CD14-positive monocyte (primary cell): ENCODE data around the gene WHAMM. TPM values are rescaled to one million over a fixed set of nuclear protein-coding genes. Genes with fewer than 3 reads are reported as not detected.

Experiments
- DNase-seq, 3 donors: peaks; one replicate each; pipeline ENCODE4 v3.0.0-alpha.2; 2011 to 2022
- H2AFZ ChIP-seq: 2 replicates; pipeline ENCODE4 v1.6.0; 2012; ENCODE audit warnings: mild to moderate bottlenecking, low read depth, low read length, inconsistent platforms; ENCODE audit not compliant: insufficient read depth, poor library complexity, severe bottlenecking
- H3K27ac ChIP-seq, 2 donors: 1 replicate in 1 of 2; 2 replicates in 1 of 2; pipeline ENCODE4 v1.5.1; 2012 to 2013; ENCODE audit warnings: low read length in 2 of 2, control low read depth in 1 of 2, inconsistent platforms in 1 of 2, low read depth in 1 of 2, mild to moderate bottlenecking in 1 of 2
- H3K27me3 ChIP-seq, 2 donors: one replicate each; pipeline versions ENCODE4 v1.6.0 to v1.6.1; 2011 to 2013; ENCODE audit warnings: low read length in 2 of 2; ENCODE audit not compliant: control insufficient read depth in 2 of 2, insufficient read depth in 2 of 2
- H3K36me3 ChIP-seq, 2 donors: replicated peaks in 1 of 2; 1 replicate in 1 of 2; 2 replicates in 1 of 2; pipeline versions ENCODE4 v1.5.1 to v1.6.1; 2012 to 2013; ENCODE audit warnings: low read length in 2 of 2, control low read depth in 1 of 2, inconsistent platforms in 1 of 2, mild to moderate bottlenecking in 1 of 2; ENCODE audit not compliant: insufficient read depth in 2 of 2, control insufficient read depth in 1 of 2
- H3K4me1 ChIP-seq, 2 donors: 1 replicate in 1 of 2; 2 replicates in 1 of 2; pipeline versions ENCODE4 v1.5.1 to v1.6.1; 2012 to 2013; ENCODE audit warnings: low read length in 2 of 2, control low read depth in 1 of 2, inconsistent platforms in 1 of 2, mild to moderate bottlenecking in 1 of 2, moderate library complexity in 1 of 2; ENCODE audit not compliant: insufficient read depth in 2 of 2, control insufficient read depth in 1 of 2
- H3K4me2 ChIP-seq: replicated peaks from 2 replicates; pipeline ENCODE3; 2012; ENCODE audit warnings: low read length, moderate library complexity, mild to moderate bottlenecking; ENCODE audit not compliant: poor library complexity, severe bottlenecking; ENCODE audit errors: extremely low read depth
- H3K4me3 ChIP-seq, 3 experiments: fragments of 200-600 bp in 1 of 3; sonication (generic) in 1 of 3; replicated peaks in 1 of 3; 1 replicate in 2 of 3; 2 replicates in 1 of 3; pipeline ENCODE4 v1.5.1; 2011 to 2013; ENCODE audit warnings: low read length in 3 of 3, mild to moderate bottlenecking in 3 of 3, control low read depth in 2 of 3, low read depth in 2 of 3, inconsistent platforms in 1 of 3, moderate library complexity in 1 of 3
- H3K79me2 ChIP-seq: 2 replicates; pipeline ENCODE4 v1.6.0; 2012; ENCODE audit warnings: mild to moderate bottlenecking, control low read depth, inconsistent platforms, low read length, moderate library complexity; ENCODE audit not compliant: insufficient read depth
- H3K9ac ChIP-seq: 2 replicates; pipeline ENCODE4 v1.6.0; 2017; ENCODE audit warnings: low read length, mild to moderate bottlenecking; ENCODE audit not compliant: insufficient read depth, poor library complexity, severe bottlenecking
- H3K9me3 ChIP-seq, 2 donors: replicated peaks in 1 of 2; 1 replicate in 1 of 2; 2 replicates in 1 of 2; pipeline versions ENCODE4 v1.5.1 to v1.6.1; 2012 to 2013; ENCODE audit warnings: low read length in 2 of 2, control low read depth in 1 of 2; ENCODE audit not compliant: control insufficient read depth in 1 of 2, insufficient read depth in 1 of 2
- H4K20me1 ChIP-seq: 2 replicates; pipeline ENCODE4 v1.6.0; 2012; ENCODE audit warnings: mild to moderate bottlenecking, low read length, control low read depth, moderate library complexity; ENCODE audit not compliant: insufficient read depth
- H3K27ac Mint-ChIP-seq, 7 donors: one replicate each; pipeline ENCODE4 v1.8.0; 2020; ENCODE audit warnings: mild to moderate bottlenecking in 7 of 7, mixed read lengths in 7 of 7, moderate library complexity in 6 of 7, inconsistent platforms in 2 of 7
- H3K27me3 Mint-ChIP-seq, 3 donors: one replicate each; pipeline ENCODE4 v1.8.0; 2021 to 2022; ENCODE audit warnings: low read depth in 3 of 3, mild to moderate bottlenecking in 3 of 3, mixed read lengths in 3 of 3, moderate library complexity in 3 of 3, inconsistent platforms in 1 of 3
- H3K36me3 Mint-ChIP-seq, 2 donors: one replicate each; pipeline ENCODE4 v1.8.0; 2020; ENCODE audit warnings: mixed read lengths in 2 of 2, inconsistent platforms in 1 of 2, mild to moderate bottlenecking in 1 of 2
- H3K4me1 Mint-ChIP-seq: one replicate; pipeline ENCODE4 v1.8.0; 2020; ENCODE audit warnings: mild to moderate bottlenecking, mixed read lengths
- H3K4me3 Mint-ChIP-seq, 2 donors: one replicate each; pipeline ENCODE4 v1.8.0; 2020; ENCODE audit warnings: mild to moderate bottlenecking in 2 of 2, mixed read lengths in 2 of 2, moderate library complexity in 1 of 2
- H3K9me3 Mint-ChIP-seq, 7 donors: one replicate each; pipeline ENCODE4 v1.8.0; 2020 to 2022; ENCODE audit warnings: mixed read lengths in 7 of 7, mild to moderate bottlenecking in 6 of 7, moderate library complexity in 6 of 7, inconsistent platforms in 2 of 7
- WGBS: methylation state at CpG from one replicate; pipeline ENCODE4 v1.1.5; 2013; ENCODE audit warnings: missing lambda C conversion rate; ENCODE audit not compliant: insufficient coverage; 5-methylcytosine and 5-hydroxymethylcytosine counted together
- intact Hi-C, 2 donors: fragments of 100-400 bp; cut with micrococcal nuclease; formaldehyde crosslinking; loops; one replicate each; pipeline versions ENCODE4 v1.15.0 to v1.15.1; 2023
- polyA minus RNA-seq: library from RNA; depleted of rRNA, polyadenylated mRNA; stranded (reverse); fragments of >200 nt; gene quantifications from 2 replicates; pipeline ENCODE4 v1.2.3, GENCODE V29; 2012
- polyA plus RNA-seq, 3 donors: library from polyadenylated mRNA; depleted of rRNA in 1 of 3; unstranded in 2 of 3; stranded (reverse) in 1 of 3; fragments of 300-500 nt in 2 of 3; fragments of >200 nt in 1 of 3; fragmentation: Illumina TruSeq in 2 of 3; gene quantifications; 1 replicate in 2 of 3; 2 replicates in 1 of 3; pipeline ENCODE4 v1.2.3, GENCODE V29; 2012 to 2021
- total RNA-seq, 12 experiments: library from RNA in 1 of 12; stranded (reverse) in 1 of 12; fragments of 120-200 nt in 1 of 12; gene quantifications; one replicate each; pipeline ENCODE4 v1.2.4 and lab custom pipeline; 2013 to 2026; ENCODE audit warnings: mixed read lengths in 6 of 12, inconsistent platforms in 1 of 12
- TF ChIP-seq, protein P1 (sequence below): fragments of 200-600 bp; IDR thresholded peaks from one replicate; pipeline ENCODE4 v1.8.0; 2022; ENCODE audit warnings: antibody characterized with exemption, mild to moderate bottlenecking

Gene WHAMM, protein sequence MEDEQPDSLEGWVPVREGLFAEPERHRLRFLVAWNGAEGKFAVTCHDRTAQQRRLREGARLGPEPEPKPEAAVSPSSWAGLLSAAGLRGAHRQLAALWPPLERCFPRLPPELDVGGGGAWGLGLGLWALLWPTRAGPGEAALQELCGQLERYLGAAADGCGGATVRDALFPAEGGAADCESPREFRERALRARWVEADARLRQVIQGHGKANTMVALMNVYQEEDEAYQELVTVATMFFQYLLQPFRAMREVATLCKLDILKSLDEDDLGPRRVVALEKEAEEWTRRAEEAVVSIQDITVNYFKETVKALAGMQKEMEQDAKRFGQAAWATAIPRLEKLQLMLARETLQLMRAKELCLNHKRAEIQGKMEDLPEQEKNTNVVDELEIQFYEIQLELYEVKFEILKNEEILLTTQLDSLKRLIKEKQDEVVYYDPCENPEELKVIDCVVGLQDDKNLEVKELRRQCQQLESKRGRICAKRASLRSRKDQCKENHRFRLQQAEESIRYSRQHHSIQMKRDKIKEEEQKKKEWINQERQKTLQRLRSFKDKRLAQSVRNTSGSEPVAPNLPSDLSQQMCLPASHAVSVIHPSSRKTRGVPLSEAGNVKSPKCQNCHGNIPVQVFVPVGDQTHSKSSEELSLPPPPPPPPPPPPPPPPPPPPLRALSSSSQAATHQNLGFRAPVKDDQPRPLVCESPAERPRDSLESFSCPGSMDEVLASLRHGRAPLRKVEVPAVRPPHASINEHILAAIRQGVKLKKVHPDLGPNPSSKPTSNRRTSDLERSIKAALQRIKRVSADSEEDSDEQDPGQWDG
- total RNA-seq (2013): 6.5 TPM
- 1 to 10 TPM in 1 of 3 donors, under 1 TPM in 2; 0.69 to 7.8 (median 0.92) TPM for polyA plus RNA-seq
- 6.5 and 7.1 TPM in 2 replicates for polyA minus RNA-seq
- total RNA-seq (lab: John Stamatoyannopoulos, UW): 18.5 to 41.4 (median 28.9) reads per million in 11 experiments

DNA sequence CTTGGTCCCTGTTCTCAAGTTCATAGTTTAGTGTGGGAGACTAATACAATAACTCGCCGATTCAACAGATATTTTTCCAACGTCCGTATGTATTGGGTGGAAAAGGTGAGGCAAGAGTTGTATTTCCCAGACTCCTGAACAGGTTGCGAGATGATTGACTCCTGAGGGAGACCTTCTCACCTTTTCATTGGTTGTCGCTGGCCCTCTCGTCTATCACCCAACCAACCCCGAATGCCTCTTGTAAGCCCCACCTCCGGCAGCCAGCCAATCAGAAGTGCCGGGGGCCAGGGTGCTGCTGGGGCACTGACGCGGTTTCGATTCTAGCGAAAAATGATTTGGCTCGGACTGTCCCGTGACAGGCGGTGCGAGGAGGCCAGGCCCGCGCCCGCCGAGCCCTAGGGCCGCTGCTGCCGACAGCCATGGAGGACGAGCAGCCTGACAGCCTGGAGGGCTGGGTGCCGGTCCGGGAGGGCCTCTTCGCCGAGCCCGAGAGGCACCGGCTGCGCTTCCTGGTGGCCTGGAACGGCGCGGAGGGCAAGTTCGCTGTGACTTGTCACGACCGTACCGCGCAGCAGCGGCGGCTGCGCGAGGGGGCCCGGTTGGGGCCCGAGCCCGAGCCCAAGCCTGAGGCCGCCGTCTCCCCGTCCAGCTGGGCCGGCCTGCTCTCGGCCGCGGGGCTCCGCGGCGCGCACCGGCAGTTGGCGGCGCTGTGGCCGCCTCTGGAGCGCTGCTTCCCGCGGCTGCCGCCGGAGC, at the start of gene WHAMM:
Gene WHAMM (plus strand): TSS at position 321 of the 753 bp plus-strand sequence. CDS start 99 bp downstream, at position 420.
- WGBS: under 1% methylated on average over 63 of the region's 67 CpGs
- peaks cover 21 to 29% of the 10 kb centered on the region in 2 donors for H3K4me1 ChIP-seq
- no peaks in the 10 kb centered on the region for H3K27me3 ChIP-seq
- Mint-ChIP-seq H3K27me3 (no peaks in the 10 kb centered on the region), H3K4me1 (peaks cover 30% of the 10 kb centered on the region), H3K4me3 (peak within 1 kb of the TSS; percentile 93 to 95), H3K36me3 (peaks cover 10 to 21% of the 10 kb centered on the region in 2 donors), H3K27ac (peak within 1 kb of the TSS; percentile 89 to 95 (median 90)), H3K9me3 (peaks cover 0 to 2% (median 0%) of the 10 kb centered on the region in 7 donors)
- peaks cover 8 to 19% of the 10 kb centered on the region in 2 donors for H3K36me3 ChIP-seq
- peaks cover 45% of the 10 kb centered on the region for H3K79me2 ChIP-seq
- H2AFZ ChIP-seq: peak within 1 kb of the TSS; percentile 81
- peaks cover 44% of the 10 kb centered on the region for H4K20me1 ChIP-seq
- H3K4me3 ChIP-seq: peak within 1 kb of the TSS; percentile 62 to 85 (median 64)
- DNase-seq: peak; percentile 95 to 98 (median 96)
- intact Hi-C loops: loop anchor here (5.0 kb wide), 3 partner anchors 38 to 178 kb away; partner anchors contain the start of gene RAMAC (in 1 of the 2)
- peak within 1 kb of the TSS; percentile 83 for H3K4me2 ChIP-seq
- peak within 1 kb of the TSS; percentile 97 for H3K9ac ChIP-seq
- TF ChIP-seq, protein P1, sequence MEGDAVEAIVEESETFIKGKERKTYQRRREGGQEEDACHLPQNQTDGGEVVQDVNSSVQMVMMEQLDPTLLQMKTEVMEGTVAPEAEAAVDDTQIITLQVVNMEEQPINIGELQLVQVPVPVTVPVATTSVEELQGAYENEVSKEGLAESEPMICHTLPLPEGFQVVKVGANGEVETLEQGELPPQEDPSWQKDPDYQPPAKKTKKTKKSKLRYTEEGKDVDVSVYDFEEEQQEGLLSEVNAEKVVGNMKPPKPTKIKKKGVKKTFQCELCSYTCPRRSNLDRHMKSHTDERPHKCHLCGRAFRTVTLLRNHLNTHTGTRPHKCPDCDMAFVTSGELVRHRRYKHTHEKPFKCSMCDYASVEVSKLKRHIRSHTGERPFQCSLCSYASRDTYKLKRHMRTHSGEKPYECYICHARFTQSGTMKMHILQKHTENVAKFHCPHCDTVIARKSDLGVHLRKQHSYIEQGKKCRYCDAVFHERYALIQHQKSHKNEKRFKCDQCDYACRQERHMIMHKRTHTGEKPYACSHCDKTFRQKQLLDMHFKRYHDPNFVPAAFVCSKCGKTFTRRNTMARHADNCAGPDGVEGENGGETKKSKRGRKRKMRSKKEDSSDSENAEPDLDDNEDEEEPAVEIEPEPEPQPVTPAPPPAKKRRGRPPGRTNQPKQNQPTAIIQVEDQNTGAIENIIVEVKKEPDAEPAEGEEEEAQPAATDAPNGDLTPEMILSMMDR: no peak
- no peaks in the 10 kb centered on the region for H3K9me3 ChIP-seq
- peak within 1 kb of the TSS; percentile 87 to 96 for H3K27ac ChIP-seq
